GM21786 (cell line): ENCODE data around the gene KRTAP9-7.

Experiments used
- ATAC-seq: cut with Tn5 transposase; IDR thresholded peaks from one replicate; pipeline ENCODE4 v1.9.1; 2021; ENCODE audit not compliant: unreplicated experiment

Gene KRTAP9-7

DNA sequence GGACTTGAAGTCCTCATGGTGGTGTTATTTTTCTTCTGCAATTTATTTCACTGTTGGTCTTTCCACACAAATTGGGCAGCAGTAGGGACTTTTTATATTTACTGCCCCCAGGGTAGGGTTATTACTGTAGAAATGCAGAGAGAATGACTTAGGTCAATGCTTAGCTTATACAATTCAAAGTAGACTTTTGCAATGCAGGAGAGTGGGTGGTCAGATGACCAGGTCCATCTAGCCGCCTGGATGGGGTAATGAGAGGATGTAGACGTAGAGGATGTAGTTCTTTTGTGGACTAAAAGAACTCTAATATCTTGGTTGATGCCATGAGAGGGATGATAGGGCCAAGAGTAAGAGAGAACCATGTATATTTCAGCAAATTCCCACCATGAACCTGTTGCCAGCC, 42.7 kb downstream of the KRTAP9-7 start:
- ATAC-seq = no peak

GRCh38 chr17:41322094-41322902, 46.8 kb downstream of the KRTAP9-7 start:
- ATAC-seq = no peak

- no peak for ATAC-seq
Measured at GRCh38 chr17:41322903-41323895, 47.7 kb downstream of the KRTAP9-7 start.

DNA sequence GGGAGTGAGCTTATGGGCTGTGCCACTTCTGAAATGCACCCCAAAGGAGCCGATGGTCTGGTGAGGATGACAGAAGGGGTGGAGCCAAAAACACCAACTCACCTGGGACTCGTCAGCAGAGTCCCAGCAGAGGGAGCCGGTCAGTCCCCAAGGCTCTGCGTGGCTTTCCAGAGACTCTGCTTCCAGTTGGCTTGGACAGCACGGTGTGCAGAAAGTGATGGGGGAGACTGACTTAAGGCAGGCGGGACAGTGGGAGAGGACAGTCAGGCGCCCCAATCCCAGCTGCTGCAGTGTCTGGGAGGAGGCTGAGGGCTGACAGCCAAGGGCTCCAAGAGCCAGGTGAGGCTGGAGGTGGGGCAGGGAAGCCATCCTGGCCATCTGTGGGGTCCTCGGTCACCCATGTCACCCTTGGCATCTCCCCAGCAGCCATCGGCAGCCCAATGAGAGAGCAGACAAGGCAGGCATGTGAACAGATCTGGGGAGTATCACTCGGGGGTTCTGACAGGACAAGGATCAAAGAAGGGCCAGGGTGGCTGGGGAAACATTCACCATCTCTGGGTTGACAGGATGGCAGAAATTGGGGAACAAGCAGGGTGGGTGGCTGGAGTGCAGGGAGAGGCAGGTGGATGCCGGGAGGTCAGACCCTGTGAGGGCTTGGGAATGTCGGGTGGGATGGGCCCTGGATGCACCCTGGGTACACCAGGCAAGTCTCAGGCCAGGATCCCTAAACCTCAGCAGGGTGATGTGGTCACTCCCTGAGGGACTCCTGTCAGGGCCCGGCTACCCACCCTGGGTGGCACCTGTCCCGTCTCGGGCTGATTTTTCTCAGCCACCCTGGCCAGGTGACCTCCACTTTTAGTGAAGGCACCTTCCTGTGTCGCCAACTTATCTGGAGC, 48.9 kb downstream of the KRTAP9-7 start:
- ATAC-seq = no peak

- no peak for ATAC-seq
Measured at GRCh38 chr17:41325126-41325525, 49.6 kb downstream of the KRTAP9-7 start.

- ATAC-seq = no peak
Measured at GRCh38 chr17:41325611-41326010, 50.1 kb downstream of the KRTAP9-7 start.
